Tibial artery (tissue), 4 donors: ENCODE measurements around the gene ZNF473.
A peak's percentile ranks its signal among the peaks of the same experiment; 100 is the strongest.

Experiments used
- DNase-seq, 2 donors: peaks; one replicate each; pipeline ENCODE4 v3.0.0-alpha.2; 2019
- H3K27ac ChIP-seq, 2 donors: fragments of 200-600 bp; sonication (generic) in 1 of 2; 1 replicate in 1 of 2; 2 replicates in 1 of 2; pipeline ENCODE4 v1.5.1; 2018 to 2019; ENCODE audit warnings: mild to moderate bottlenecking in 1 of 2
- H3K27me3 ChIP-seq, 2 donors: fragments of 200-600 bp; sonication (generic) in 1 of 2; one replicate each; pipeline versions ENCODE4 v1.5.1 to v1.6.0; 2016 to 2019
- H3K36me3 ChIP-seq, 3 donors: fragments of 200-600 bp; sonication (generic) in 2 of 3; one replicate each; pipeline ENCODE4 v1.5.1; 2016 to 2019; ENCODE audit warnings: mild to moderate bottlenecking in 2 of 3
- H3K4me1 ChIP-seq, 4 donors: fragments of 200-600 bp; sonication (generic) in 2 of 4; 1 replicate in 3 of 4; 2 replicates in 1 of 4; pipeline ENCODE4 v1.5.1; 2016 to 2019
- H3K4me3 ChIP-seq, 2 donors: fragments of 200-600 bp; sonication (generic) in 1 of 2; 1 replicate in 1 of 2; 2 replicates in 1 of 2; pipeline ENCODE4 v1.5.1; 2018 to 2019; ENCODE audit warnings: mild to moderate bottlenecking in 2 of 2
- H3K9me3 ChIP-seq, 3 donors: fragments of 200-600 bp; sonication (generic) in 1 of 3; one replicate each; pipeline ENCODE4 v1.5.1; 2016 to 2019
- CTCF ChIP-seq, 2 experiments: fragments of 200-600 bp in 1 of 2; fragments of 450-650 bp in 1 of 2; IDR thresholded peaks; one replicate each; pipeline ENCODE4 v1.5.1; 2017 to 2019; ENCODE audit warnings: antibody characterized with exemption in 2 of 2, mild to moderate bottlenecking in 1 of 2, moderate library complexity in 1 of 2
- intact Hi-C: fragments of 100-400 bp; cut with DNase I; formaldehyde crosslinking; loops from one replicate; pipeline ENCODE4 v1.15.0; 2023; ENCODE audit warnings: low total_unique reads

Gene ZNF473

GRCh38 chr19:49987159-49987698 is 38.6 kb upstream of the ZNF473 start:
- Histone ChIP-seq H3K9me3 (no peaks in the 10 kb centered on the region), H3K27me3 (no peaks in the 10 kb centered on the region), H3K27ac (no peak overlapping the region), H3K4me1 (no peaks in the 10 kb centered on the region), H3K36me3 (peaks cover 72 to 89% (median 72%) of the 10 kb centered on the region in 3 donors), H3K4me3 (no peak overlapping the region)
- peak; percentile 13 to 28 for TF ChIP-seq CTCF (IDR thresholded peaks at IDR 0.05)
- intact Hi-C loops: no loop called here
- peak; percentile 84 to 90 for DNase-seq

- Histone ChIP-seq H3K36me3 (peaks cover 77 to 93% (median 77%) of the 10 kb centered on the region in 3 donors), H3K27ac (no peak overlapping the region), H3K9me3 (no peaks in the 10 kb centered on the region), H3K4me3 (no peak overlapping the region), H3K4me1 (no peaks in the 10 kb centered on the region), H3K27me3 (no peaks in the 10 kb centered on the region)
- TF ChIP-seq CTCF (IDR thresholded peaks at IDR 0.05): no peak
- no peak for DNase-seq
- intact Hi-C loops: no loop called here
Observed at GRCh38 chr19:49988007-49988406, 37.8 kb upstream of the ZNF473 start.

- Histone ChIP-seq H3K27me3 (no peaks in the 10 kb centered on the region), H3K27ac (no peak overlapping the region), H3K36me3 (peaks cover 77 to 97% (median 81%) of the 10 kb centered on the region in 3 donors), H3K4me3 (no peak overlapping the region), H3K9me3 (no peaks in the 10 kb centered on the region), H3K4me1 (no peaks in the 10 kb centered on the region)
- intact Hi-C loops: no loop called here
- TF ChIP-seq CTCF (IDR thresholded peaks at IDR 0.05): no peak
- DNase-seq: no peak
Observed at GRCh38 chr19:49988433-49988832, 37.4 kb upstream of the ZNF473 start.

GRCh38 chr19:49997709-49998108 is 28.1 kb upstream of the ZNF473 start:
- Histone ChIP-seq H3K27ac (no peak overlapping the region), H3K36me3 (peaks cover 56 to 99% (median 85%) of the 10 kb centered on the region in 3 donors), H3K9me3 (no peaks in the 10 kb centered on the region), H3K4me1 (peaks cover 0 to 3% (median under 1%) of the 10 kb centered on the region in 4 donors), H3K4me3 (no peak overlapping the region), H3K27me3 (no peaks in the 10 kb centered on the region)
- intact Hi-C loops: no loop called here
- no peak for TF ChIP-seq CTCF (IDR thresholded peaks at IDR 0.05)
- no peak for DNase-seq

- Histone ChIP-seq H3K4me3 (no peak overlapping the region), H3K27me3 (no peaks in the 10 kb centered on the region), H3K27ac (no peak overlapping the region), H3K4me1 (peaks cover 0 to 20% (median 15%) of the 10 kb centered on the region in 4 donors), H3K9me3 (no peaks in the 10 kb centered on the region), H3K36me3 (peaks cover 43 to 95% (median 67%) of the 10 kb centered on the region in 3 donors)
- no peak for DNase-seq
- intact Hi-C loops: no loop called here
- TF ChIP-seq CTCF (IDR thresholded peaks at IDR 0.05): no peak
Observed at GRCh38 chr19:49999371-50000010, 26.3 kb upstream of the ZNF473 start.
